Liver (tissue), 9 donors: ENCODE measurements around the gene TCEA2. TPM values are rescaled to one million over a fixed set of nuclear protein-coding genes. Genes with fewer than 3 reads are reported as not detected.

Experiments used
- DNase-seq: peaks from one replicate; pipeline ENCODE4 v3.0.0-alpha.2; 2017; ENCODE audit warnings: low spot score
- H3K27ac ChIP-seq, 2 donors: one replicate each; pipeline ENCODE4 v1.7.0; 2013; ENCODE audit warnings: inconsistent platforms in 2 of 2, low read length in 2 of 2, control low read depth in 1 of 2, low read depth in 1 of 2, mild to moderate bottlenecking in 1 of 2
- H3K27me3 ChIP-seq, 4 donors: one replicate each; pipeline versions ENCODE4 v1.6.1 to v1.7.0; 2013; ENCODE audit warnings: low read length in 3 of 4, inconsistent platforms in 1 of 4, mild to moderate bottlenecking in 1 of 4, moderate library complexity in 1 of 4; ENCODE audit not compliant: control insufficient read depth in 4 of 4, insufficient read depth in 4 of 4
- H3K36me3 ChIP-seq, 4 donors: one replicate each; pipeline versions ENCODE4 v1.6.1 to v1.7.0; 2013; ENCODE audit warnings: low read length in 3 of 4, mild to moderate bottlenecking in 3 of 4, low read depth in 1 of 4, moderate library complexity in 1 of 4; ENCODE audit not compliant: control insufficient read depth in 4 of 4, insufficient read depth in 3 of 4
- H3K4me1 ChIP-seq, 4 donors: one replicate each; pipeline versions ENCODE4 v1.6.1 to v1.7.0; 2013; ENCODE audit warnings: low read length in 3 of 4, mild to moderate bottlenecking in 3 of 4, moderate library complexity in 1 of 4; ENCODE audit not compliant: control insufficient read depth in 4 of 4, insufficient read depth in 4 of 4
- H3K4me3 ChIP-seq, 3 donors: one replicate each; pipeline versions ENCODE4 v1.6.1 to v1.7.0; 2013; ENCODE audit warnings: low read length in 3 of 3, control low read depth in 1 of 3, low read depth in 1 of 3, mild to moderate bottlenecking in 1 of 3
- H3K9ac ChIP-seq, 2 donors: one replicate each; pipeline ENCODE4 v1.7.0; 2013; ENCODE audit warnings: low read length in 2 of 2, mild to moderate bottlenecking in 2 of 2, moderate library complexity in 2 of 2, control low read depth in 1 of 2, low read depth in 1 of 2
- H3K9me3 ChIP-seq, 4 donors: one replicate each; pipeline versions ENCODE4 v1.6.1 to v1.7.0; 2013; ENCODE audit warnings: low read length in 3 of 4; ENCODE audit not compliant: control insufficient read depth in 4 of 4
- ATF3 ChIP-seq: IDR thresholded peaks from 2 replicates; pipeline ENCODE4 v1.6.1; 2016; ENCODE audit warnings: antibody characterized with exemption
- CTCF ChIP-seq: fragments of 150-350 bp; IDR thresholded peaks from 2 replicates; pipeline ENCODE4 v1.5.1; 2017; ENCODE audit warnings: improper control_type of control experiment, low read depth, low read length; ENCODE audit not compliant: missing input control
- EGR1 ChIP-seq, 2 donors: IDR thresholded peaks; 2 replicates each; pipeline ENCODE4 v1.6.1; 2016 to 2018; ENCODE audit warnings: antibody characterized with exemption in 2 of 2, low read depth in 2 of 2
- FOXA1 ChIP-seq: IDR thresholded peaks from 2 replicates; pipeline ENCODE4 v1.6.1; 2016; ENCODE audit warnings: antibody characterized with exemption
- FOXA2 ChIP-seq: IDR thresholded peaks from 2 replicates; pipeline ENCODE4 v1.6.1; 2016; ENCODE audit warnings: antibody characterized with exemption
- GABPA ChIP-seq, 2 donors: IDR thresholded peaks in 1 of 2; conservative IDR thresholded peaks in 1 of 2; 2 replicates each; pipeline ENCODE4 v1.6.1; 2016; ENCODE audit warnings: antibody characterized with exemption in 2 of 2, mild to moderate bottlenecking in 1 of 2, moderate library complexity in 1 of 2
- HNF4G ChIP-seq: IDR thresholded peaks from 2 replicates; pipeline ENCODE4 v1.6.1; 2016; ENCODE audit warnings: antibody characterized with exemption
- JUND ChIP-seq, 2 donors: IDR thresholded peaks; 2 replicates each; pipeline ENCODE4 v1.6.1; 2016; ENCODE audit warnings: antibody characterized with exemption in 2 of 2
- MAX ChIP-seq: IDR thresholded peaks from 2 replicates; pipeline ENCODE4 v1.6.1; 2016; ENCODE audit warnings: antibody characterized with exemption
- NR2F2 ChIP-seq: IDR thresholded peaks from 2 replicates; pipeline ENCODE4 v1.6.1; 2016; ENCODE audit warnings: antibody characterized with exemption
- RAD21 ChIP-seq, 2 donors: IDR thresholded peaks; 2 replicates each; pipeline ENCODE4 v1.6.1; 2016; ENCODE audit warnings: antibody characterized with exemption in 2 of 2, mild to moderate bottlenecking in 2 of 2
- REST ChIP-seq: IDR thresholded peaks from 2 replicates; pipeline ENCODE4 v1.6.1; 2016; ENCODE audit warnings: antibody characterized with exemption, mild to moderate bottlenecking
- RXRA ChIP-seq, 2 donors: IDR thresholded peaks; 2 replicates each; pipeline ENCODE4 v1.6.1; 2017 to 2018; ENCODE audit warnings: antibody characterized with exemption in 2 of 2, mild to moderate bottlenecking in 1 of 2
- SP1 ChIP-seq: IDR thresholded peaks from 2 replicates; pipeline ENCODE4 v1.6.1; 2018; ENCODE audit warnings: antibody characterized with exemption, mild to moderate bottlenecking
- TAF1 ChIP-seq: conservative IDR thresholded peaks from 2 replicates; pipeline ENCODE4 v1.6.1; 2016; ENCODE audit warnings: antibody characterized with exemption, mild to moderate bottlenecking
- YY1 ChIP-seq: IDR thresholded peaks from 2 replicates; pipeline ENCODE4 v1.6.1; 2016; ENCODE audit warnings: antibody characterized with exemption, mild to moderate bottlenecking
- WGBS: extraction: QIAGEN DNeasy Blood & Tissue Kit; methylation state at CpG from one replicate; pipeline ENCODE4 v1.1.7; 2013; 5-methylcytosine and 5-hydroxymethylcytosine counted together
- polyA plus RNA-seq, 2 donors: library from polyadenylated mRNA; stranded (reverse) in 1 of 2; unstranded in 1 of 2; fragments of 200-250 nt in 1 of 2; fragments of >200 nt in 1 of 2; fragmentation: Nextera tagmentation in 1 of 2; extraction: Ambion mirVana in 1 of 2; gene quantifications; one replicate each; pipeline versions ENCODE4 v1.2.1 to v1.2.3, GENCODE V29; 2013 to 2015
- total RNA-seq, 2 donors: library from RNA; depleted of rRNA; stranded (reverse); fragments of >200 nt; gene quantifications; one replicate each; pipeline ENCODE4 v1.2.3, GENCODE V29; 2014
- donor health status: healthy.
- donor health status: healthy.
- donor health status: healthy.
- donor health status: healthy.
- donor health status: healthy.

Gene TCEA2
- total and polyA plus RNA-seq, 4 donors, result 4.6 to 22.6 (median 11.8) TPM

GRCh38 chr20:64072498-64073063, 9.6 kb downstream of the TCEA2 start:
- Histone ChIP-seq H3K36me3 (peaks cover 0 to 10% (median 0%) of the 10 kb centered on the region in 4 donors), H3K27ac (no peak overlapping the region), H3K9me3 (no peaks in the 10 kb centered on the region), H3K4me1 (peaks cover 0 to 12% (median 5%) of the 10 kb centered on the region in 4 donors), H3K27me3 (no peaks in the 10 kb centered on the region), H3K9ac (no peak overlapping the region), H3K4me3 (no peak overlapping the region)
- no peak for DNase-seq
- no peak for TF ChIP-seq JUND (IDR thresholded peaks at IDR 0.05)
- TF ChIP-seq GABPA (IDR thresholded peaks at IDR 0.05 in 1 of 2, conservative IDR thresholded peaks at IDR 0.05 in 1 of 2), result no peak
- no peak for TF ChIP-seq SP1
- no peak for TF ChIP-seq FOXA1
- no peak for TF ChIP-seq ATF3
- no peak for TF ChIP-seq NR2F2
- TF ChIP-seq RXRA (IDR thresholded peaks at IDR 0.05), result no peak
- TF ChIP-seq MAX, result no peak
- TF ChIP-seq REST, result no peak
- WGBS, result 92% methylated on average over 14 of the region's 14 CpGs

- H3K4me1 ChIP-seq, result peaks cover 0 to 12% (median 3%) of the 10 kb centered on the region in 4 donors
Observed at GRCh38 chr20:64073476-64074183, 10.6 kb downstream of the TCEA2 start.

GRCh38 chr20:64074184-64074789, 11.3 kb downstream of the TCEA2 start:
- 95% methylated on average over 28 of the region's 28 CpGs for WGBS
- Histone ChIP-seq H3K4me3 (no peak overlapping the region), H3K4me1 (peaks cover 3 to 17% (median 10%) of the 10 kb centered on the region in 4 donors), H3K9ac (no peak overlapping the region), H3K27me3 (no peaks in the 10 kb centered on the region), H3K36me3 (peaks cover 0 to 10% (median 0%) of the 10 kb centered on the region in 4 donors), H3K9me3 (no peaks in the 10 kb centered on the region), H3K27ac (no peak overlapping the region)
- DNase-seq, result no peak
- TF ChIP-seq SP1 (no peak), ATF3 (no peak), RXRA (IDR thresholded peaks at IDR 0.05) (no peak), EGR1 (IDR thresholded peaks at IDR 0.05; ENCODE audit: low read depth in 2 of 2) (no peak), TAF1 (no peak), MAX (no peak), RAD21 (IDR thresholded peaks at IDR 0.05) (no peak), CTCF (no peak), FOXA2 (no peak), FOXA1 (no peak), HNF4G (no peak), NR2F2 (no peak), YY1 (no peak), JUND (IDR thresholded peaks at IDR 0.05) (no peak), GABPA (IDR thresholded peaks at IDR 0.05 in 1 of 2, conservative IDR thresholded peaks at IDR 0.05 in 1 of 2) (no peak)

More at GRCh38 chr20:64073476-64074183, 10.6 kb downstream of the TCEA2 start:
- Histone ChIP-seq H3K36me3 (peaks cover 0 to 10% (median 0%) of the 10 kb centered on the region in 4 donors), H3K9me3 (no peaks in the 10 kb centered on the region), H3K27ac (no peak overlapping the region), H3K4me3 (no peak overlapping the region), H3K9ac (no peak overlapping the region), H3K27me3 (no peaks in the 10 kb centered on the region)
- WGBS, result 96% methylated on average over 37 of the region's 37 CpGs
- no peak for TF ChIP-seq FOXA2
- no peak for TF ChIP-seq ATF3
- TF ChIP-seq RXRA (IDR thresholded peaks at IDR 0.05), result no peak
- no peak for TF ChIP-seq NR2F2
- DNase-seq, result no peak
